ENCODE data around the gene NPAS3. TPM values are rescaled to one million over a fixed set of nuclear protein-coding genes. Genes with fewer than 3 reads are reported as not detected.

Gene NPAS3
- total and polyA plus RNA-seq, 2 of the 13 experiments (the other 11 are each of a cell fraction or from before 2014, with no cell fraction given): not detected

DNA sequence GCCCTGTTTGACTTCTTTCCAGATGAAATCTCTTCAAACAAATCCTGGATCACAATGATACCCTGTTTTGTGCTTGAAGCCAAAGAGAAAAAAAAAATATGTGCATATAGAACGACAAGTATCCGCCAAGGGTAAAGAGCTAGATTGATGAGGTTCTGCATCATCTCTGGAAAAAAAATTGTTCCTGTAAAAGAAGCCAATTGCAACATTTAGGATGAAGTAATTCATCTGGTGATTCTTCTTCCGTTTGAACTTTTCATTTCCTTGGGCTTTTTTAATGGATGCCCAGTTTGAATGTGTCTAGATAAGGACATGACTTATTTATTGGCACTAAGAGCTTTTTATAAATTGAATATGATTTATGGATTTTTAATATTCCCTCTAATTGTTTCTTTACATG, 38.1 kb upstream of the NPAS3 start:
- Histone ChIP-seq H4K20me1 (ENCODE audit: insufficient read depth, low read length) (no peaks in the 10 kb centered on the region), H3K27ac (ENCODE audit: extremely low read length, insufficient read depth, low read length) (no peak overlapping the region), H3K9me3 (ENCODE audit: low read length) (no peaks in the 10 kb centered on the region), H3K4me1 (ENCODE audit: insufficient read depth, low read length) (peaks cover 7% of the 10 kb centered on the region), H3K4me3 (replicated peaks in 1 of 3; ENCODE audit: insufficient read depth in 1 of 3, low read depth in 2 of 3, low read length in 3 of 3) (no peak overlapping the region), H3K9ac (ENCODE audit: insufficient read depth, low read depth, low read length) (no peak overlapping the region), H2AFZ (ENCODE audit: low read length) (no peak overlapping the region), H3K4me2 (ENCODE audit: low read depth, low read length) (no peak overlapping the region), H3K79me2 (ENCODE audit: insufficient read depth, low read length) (no peaks in the 10 kb centered on the region), H3K36me3 (replicated peaks in 1 of 2; ENCODE audit: control insufficient read depth in 1 of 2, insufficient read depth in 2 of 2, low read length in 2 of 2) (no peaks in the 10 kb centered on the region), H3K27me3 (ENCODE audit: control insufficient read depth in 1 of 2, insufficient read depth in 2 of 2, low read length in 2 of 2) (peaks cover 0 to 11% of the 10 kb centered on the region in 2 experiments; a peak in 2 of 5 replicates)
- DNase-seq (ENCODE audit: low spot score) (no peak), FAIRE-seq (no peak), ATAC-seq (no peak)
- intact Hi-C loops (cut with micrococcal nuclease; ENCODE audit: unreplicated experiment) (no loop called here), in situ Hi-C loops (cut with HindIII; ENCODE audit: extremely low pct_ligation_motif_present, low pct_unique_long_range_greater_than_20kb) (no loop called here)
- POLR2A ChIA-PET: no interaction called here
- BruUV-seq (replicated peaks): no TSS peak
- 7% methylated on average over 3 of the region's 3 CpGs for WGBS (ENCODE audit: low lambda C conversion rate)
- CTCF ChIA-PET (ENCODE audit: low intra/inter-chr PET ratio, low total read pairs): no interaction called here
- TF ChIP-seq, protein P1, sequence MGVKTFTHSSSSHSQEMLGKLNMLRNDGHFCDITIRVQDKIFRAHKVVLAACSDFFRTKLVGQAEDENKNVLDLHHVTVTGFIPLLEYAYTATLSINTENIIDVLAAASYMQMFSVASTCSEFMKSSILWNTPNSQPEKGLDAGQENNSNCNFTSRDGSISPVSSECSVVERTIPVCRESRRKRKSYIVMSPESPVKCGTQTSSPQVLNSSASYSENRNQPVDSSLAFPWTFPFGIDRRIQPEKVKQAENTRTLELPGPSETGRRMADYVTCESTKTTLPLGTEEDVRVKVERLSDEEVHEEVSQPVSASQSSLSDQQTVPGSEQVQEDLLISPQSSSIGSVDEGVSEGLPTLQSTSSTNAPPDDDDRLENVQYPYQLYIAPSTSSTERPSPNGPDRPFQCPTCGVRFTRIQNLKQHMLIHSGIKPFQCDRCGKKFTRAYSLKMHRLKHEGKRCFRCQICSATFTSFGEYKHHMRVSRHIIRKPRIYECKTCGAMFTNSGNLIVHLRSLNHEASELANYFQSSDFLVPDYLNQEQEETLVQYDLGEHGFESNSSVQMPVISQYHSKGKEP (CRISPR knock-in tag; IDR thresholded peaks at IDR 0.05): no peak
- TF ChIP-seq, protein P2, sequence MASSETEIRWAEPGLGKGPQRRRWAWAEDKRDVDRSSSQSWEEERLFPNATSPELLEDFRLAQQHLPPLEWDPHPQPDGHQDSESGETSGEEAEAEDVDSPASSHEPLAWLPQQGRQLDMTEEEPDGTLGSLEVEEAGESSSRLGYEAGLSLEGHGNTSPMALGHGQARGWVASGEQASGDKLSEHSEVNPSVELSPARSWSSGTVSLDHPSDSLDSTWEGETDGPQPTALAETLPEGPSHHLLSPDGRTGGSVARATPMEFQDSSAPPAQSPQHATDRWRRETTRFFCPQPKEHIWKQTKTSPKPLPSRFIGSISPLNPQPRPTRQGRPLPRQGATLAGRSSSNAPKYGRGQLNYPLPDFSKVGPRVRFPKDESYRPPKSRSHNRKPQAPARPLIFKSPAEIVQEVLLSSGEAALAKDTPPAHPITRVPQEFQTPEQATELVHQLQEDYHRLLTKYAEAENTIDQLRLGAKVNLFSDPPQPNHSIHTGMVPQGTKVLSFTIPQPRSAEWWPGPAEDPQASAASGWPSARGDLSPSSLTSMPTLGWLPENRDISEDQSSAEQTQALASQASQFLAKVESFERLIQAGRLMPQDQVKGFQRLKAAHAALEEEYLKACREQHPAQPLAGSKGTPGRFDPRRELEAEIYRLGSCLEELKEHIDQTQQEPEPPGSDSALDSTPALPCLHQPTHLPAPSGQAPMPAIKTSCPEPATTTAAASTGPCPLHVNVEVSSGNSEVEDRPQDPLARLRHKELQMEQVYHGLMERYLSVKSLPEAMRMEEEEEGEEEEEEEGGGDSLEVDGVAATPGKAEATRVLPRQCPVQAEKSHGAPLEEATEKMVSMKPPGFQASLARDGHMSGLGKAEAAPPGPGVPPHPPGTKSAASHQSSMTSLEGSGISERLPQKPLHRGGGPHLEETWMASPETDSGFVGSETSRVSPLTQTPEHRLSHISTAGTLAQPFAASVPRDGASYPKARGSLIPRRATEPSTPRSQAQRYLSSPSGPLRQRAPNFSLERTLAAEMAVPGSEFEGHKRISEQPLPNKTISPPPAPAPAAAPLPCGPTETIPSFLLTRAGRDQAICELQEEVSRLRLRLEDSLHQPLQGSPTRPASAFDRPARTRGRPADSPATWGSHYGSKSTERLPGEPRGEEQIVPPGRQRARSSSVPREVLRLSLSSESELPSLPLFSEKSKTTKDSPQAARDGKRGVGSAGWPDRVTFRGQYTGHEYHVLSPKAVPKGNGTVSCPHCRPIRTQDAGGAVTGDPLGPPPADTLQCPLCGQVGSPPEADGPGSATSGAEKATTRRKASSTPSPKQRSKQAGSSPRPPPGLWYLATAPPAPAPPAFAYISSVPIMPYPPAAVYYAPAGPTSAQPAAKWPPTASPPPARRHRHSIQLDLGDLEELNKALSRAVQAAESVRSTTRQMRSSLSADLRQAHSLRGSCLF (CRISPR knock-in tag; IDR thresholded peaks at IDR 0.05; ENCODE audit: borderline replicate concordance): no peak
- no peak for TF ChIP-seq TERF1 (CRISPR knock-in tag; IDR thresholded peaks at IDR 0.05)
- no peak for TF ChIP-seq ZNF34 (CRISPR knock-in tag; IDR thresholded peaks at IDR 0.05; ENCODE audit: borderline replicate concordance)
- TF ChIP-seq ZNF251 (CRISPR knock-in tag; IDR thresholded peaks at IDR 0.05): no peak
- no peak for TF ChIP-seq PHF8 (CRISPR knock-in tag; IDR thresholded peaks at IDR 0.05)
- no peak for TF ChIP-seq REPIN1 (CRISPR knock-in tag; IDR thresholded peaks at IDR 0.05; ENCODE audit: borderline replicate concordance, low read depth)
- no peak for TF ChIP-seq ZSCAN21 (CRISPR knock-in tag; IDR thresholded peaks at IDR 0.05; ENCODE audit: borderline replicate concordance)

Data from HepG2 (cell line).